ENCODE results near the gene ZBTB4.

ZBTB4 gene

GRCh38 chr17:7416323-7416722 lies 63.1 kb downstream of the ZBTB4 start:
- Histone ChIP-seq H3K9me2 (ENCODE audit: low read depth, low read length) (no peaks in the 10 kb centered on the region), H3K4me2 (ENCODE audit: low read length) (no peak overlapping the region), H3K4me3 (ENCODE audit: low read depth, low read length, poor library complexity, severe bottlenecking) (no peak overlapping the region), H3K4me1 (ENCODE audit: insufficient read depth, low read length, severe bottlenecking) (no peaks in the 10 kb centered on the region), H2AFZ (ENCODE audit: low read length) (no peak overlapping the region), H3K27me3 (ENCODE audit: insufficient read depth, low read length) (peaks cover 26% of the 10 kb centered on the region; the same call in 1 of the 2 replicates), H3K79me2 (ENCODE audit: insufficient read depth, low read length) (no peaks in the 10 kb centered on the region), H3K27ac (ENCODE audit: low read depth, low read length, poor library complexity, severe bottlenecking) (no peak overlapping the region), H4K20me1 (ENCODE audit: insufficient read depth, low read length) (no peaks in the 10 kb centered on the region), H3K36me3 (ENCODE audit: insufficient read depth, low read length) (no peaks in the 10 kb centered on the region), H3K9ac (ENCODE audit: low read length) (no peak overlapping the region), H3F3A (ENCODE audit: insufficient read depth, low read length) (no peaks in the 10 kb centered on the region), H3K9me3 (ENCODE audit: low read length) (no peaks in the 10 kb centered on the region)
- no peak for TF ChIP-seq EZH2 (IDR thresholded peaks at IDR 0.05; ENCODE audit: borderline replicate concordance, low read length)
- TF ChIP-seq CTCF (IDR thresholded peaks at IDR 0.05; ENCODE audit: low read length) = peak; percentile 17; the same call in 1 of the 2 replicates

GRCh38 chr17:7415784-7416183 lies 63.6 kb downstream of the ZBTB4 start:
- H3K9me2 ChIP-seq (ENCODE audit: low read depth, low read length) = no peaks in the 10 kb centered on the region
- H3K4me3 ChIP-seq (ENCODE audit: low read depth, low read length, poor library complexity, severe bottlenecking) = no peak overlapping the region
- H4K20me1 ChIP-seq (ENCODE audit: insufficient read depth, low read length) = no peaks in the 10 kb centered on the region
- H2AFZ ChIP-seq (ENCODE audit: low read length) = no peak overlapping the region
- H3F3A ChIP-seq (ENCODE audit: insufficient read depth, low read length) = no peaks in the 10 kb centered on the region
- no peak overlapping the region for H3K27ac ChIP-seq (ENCODE audit: low read depth, low read length, poor library complexity, severe bottlenecking)
- no peaks in the 10 kb centered on the region for H3K4me1 ChIP-seq (ENCODE audit: insufficient read depth, low read length, severe bottlenecking)
- H3K4me2 ChIP-seq (ENCODE audit: low read length) = no peak overlapping the region
- H3K9ac ChIP-seq (ENCODE audit: low read length) = no peak overlapping the region
- TF ChIP-seq EZH2 (IDR thresholded peaks at IDR 0.05; ENCODE audit: borderline replicate concordance, low read length) (no peak), CTCF (IDR thresholded peaks at IDR 0.05; ENCODE audit: low read length) (no peak)
- no peaks in the 10 kb centered on the region for H3K9me3 ChIP-seq (ENCODE audit: low read length)
- H3K27me3 ChIP-seq (ENCODE audit: insufficient read depth, low read length) = peaks cover 26% of the 10 kb centered on the region; the same call in 1 of the 2 replicates
- H3K36me3 ChIP-seq (ENCODE audit: insufficient read depth, low read length) = no peaks in the 10 kb centered on the region
- no peaks in the 10 kb centered on the region for H3K79me2 ChIP-seq (ENCODE audit: insufficient read depth, low read length)

- no peaks in the 10 kb centered on the region for H3K4me1 ChIP-seq (ENCODE audit: insufficient read depth, low read length, severe bottlenecking)
- no peak overlapping the region for H2AFZ ChIP-seq (ENCODE audit: low read length)
- no peaks in the 10 kb centered on the region for H3F3A ChIP-seq (ENCODE audit: insufficient read depth, low read length)
- TF ChIP-seq EZH2 (IDR thresholded peaks at IDR 0.05; ENCODE audit: borderline replicate concordance, low read length) = no peak
- H4K20me1 ChIP-seq (ENCODE audit: insufficient read depth, low read length) = no peaks in the 10 kb centered on the region
- H3K27ac ChIP-seq (ENCODE audit: low read depth, low read length, poor library complexity, severe bottlenecking) = no peak overlapping the region
- H3K9me2 ChIP-seq (ENCODE audit: low read depth, low read length) = no peaks in the 10 kb centered on the region
- H3K36me3 ChIP-seq (ENCODE audit: insufficient read depth, low read length) = no peaks in the 10 kb centered on the region
- H3K79me2 ChIP-seq (ENCODE audit: insufficient read depth, low read length) = no peaks in the 10 kb centered on the region
- no peak overlapping the region for H3K4me2 ChIP-seq (ENCODE audit: low read length)
- no peak overlapping the region for H3K9ac ChIP-seq (ENCODE audit: low read length)
- H3K9me3 ChIP-seq (ENCODE audit: low read length) = no peaks in the 10 kb centered on the region
- H3K27me3 ChIP-seq (ENCODE audit: insufficient read depth, low read length) = peaks cover 26% of the 10 kb centered on the region; the same call in 1 of the 2 replicates
- no peak overlapping the region for H3K4me3 ChIP-seq (ENCODE audit: low read depth, low read length, poor library complexity, severe bottlenecking)
Measured at GRCh38 chr17:7414837-7415236, 64.6 kb downstream of the ZBTB4 start.

- no peaks in the 10 kb centered on the region for H4K20me1 ChIP-seq (ENCODE audit: insufficient read depth, low read length)
- H3K9me2 ChIP-seq (ENCODE audit: low read depth, low read length) = no peaks in the 10 kb centered on the region
- H3K79me2 ChIP-seq (ENCODE audit: insufficient read depth, low read length) = no peaks in the 10 kb centered on the region
- H3K36me3 ChIP-seq (ENCODE audit: insufficient read depth, low read length) = no peaks in the 10 kb centered on the region
- H3F3A ChIP-seq (ENCODE audit: insufficient read depth, low read length) = no peaks in the 10 kb centered on the region
- peaks cover 16% of the 10 kb centered on the region; the same call in 1 of the 2 replicates for H3K27me3 ChIP-seq (ENCODE audit: insufficient read depth, low read length)
- no peaks in the 10 kb centered on the region for H3K9me3 ChIP-seq (ENCODE audit: low read length)
- no peak overlapping the region for H3K4me2 ChIP-seq (ENCODE audit: low read length)
- TF ChIP-seq CTCF (IDR thresholded peaks at IDR 0.05; ENCODE audit: low read length) (no peak), EZH2 (IDR thresholded peaks at IDR 0.05; ENCODE audit: borderline replicate concordance, low read length) (no peak)
- H3K27ac ChIP-seq (ENCODE audit: low read depth, low read length, poor library complexity, severe bottlenecking) = no peak overlapping the region
- H3K4me1 ChIP-seq (ENCODE audit: insufficient read depth, low read length, severe bottlenecking) = no peaks in the 10 kb centered on the region
- no peak overlapping the region for H2AFZ ChIP-seq (ENCODE audit: low read length)
- no peak overlapping the region for H3K4me3 ChIP-seq (ENCODE audit: low read depth, low read length, poor library complexity, severe bottlenecking)
- H3K9ac ChIP-seq (ENCODE audit: low read length) = no peak overlapping the region
Measured at GRCh38 chr17:7413346-7413985, 66.0 kb downstream of the ZBTB4 start.
